ENCODE data around the gene SHKBP1. TPM values are rescaled to one million over a fixed set of nuclear protein-coding genes. Genes with fewer than 3 reads are reported as not detected.
A peak's percentile ranks its signal among the peaks of the same experiment; 100 is the strongest.

The SHKBP1 gene, protein sequence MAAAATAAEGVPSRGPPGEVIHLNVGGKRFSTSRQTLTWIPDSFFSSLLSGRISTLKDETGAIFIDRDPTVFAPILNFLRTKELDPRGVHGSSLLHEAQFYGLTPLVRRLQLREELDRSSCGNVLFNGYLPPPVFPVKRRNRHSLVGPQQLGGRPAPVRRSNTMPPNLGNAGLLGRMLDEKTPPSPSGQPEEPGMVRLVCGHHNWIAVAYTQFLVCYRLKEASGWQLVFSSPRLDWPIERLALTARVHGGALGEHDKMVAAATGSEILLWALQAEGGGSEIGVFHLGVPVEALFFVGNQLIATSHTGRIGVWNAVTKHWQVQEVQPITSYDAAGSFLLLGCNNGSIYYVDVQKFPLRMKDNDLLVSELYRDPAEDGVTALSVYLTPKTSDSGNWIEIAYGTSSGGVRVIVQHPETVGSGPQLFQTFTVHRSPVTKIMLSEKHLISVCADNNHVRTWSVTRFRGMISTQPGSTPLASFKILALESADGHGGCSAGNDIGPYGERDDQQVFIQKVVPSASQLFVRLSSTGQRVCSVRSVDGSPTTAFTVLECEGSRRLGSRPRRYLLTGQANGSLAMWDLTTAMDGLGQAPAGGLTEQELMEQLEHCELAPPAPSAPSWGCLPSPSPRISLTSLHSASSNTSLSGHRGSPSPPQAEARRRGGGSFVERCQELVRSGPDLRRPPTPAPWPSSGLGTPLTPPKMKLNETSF
- 53.3 and 63.6 TPM in 2 replicates for total RNA-seq
- polyA plus RNA-seq: 70.1 and 83.4 TPM in 2 replicates

DNA sequence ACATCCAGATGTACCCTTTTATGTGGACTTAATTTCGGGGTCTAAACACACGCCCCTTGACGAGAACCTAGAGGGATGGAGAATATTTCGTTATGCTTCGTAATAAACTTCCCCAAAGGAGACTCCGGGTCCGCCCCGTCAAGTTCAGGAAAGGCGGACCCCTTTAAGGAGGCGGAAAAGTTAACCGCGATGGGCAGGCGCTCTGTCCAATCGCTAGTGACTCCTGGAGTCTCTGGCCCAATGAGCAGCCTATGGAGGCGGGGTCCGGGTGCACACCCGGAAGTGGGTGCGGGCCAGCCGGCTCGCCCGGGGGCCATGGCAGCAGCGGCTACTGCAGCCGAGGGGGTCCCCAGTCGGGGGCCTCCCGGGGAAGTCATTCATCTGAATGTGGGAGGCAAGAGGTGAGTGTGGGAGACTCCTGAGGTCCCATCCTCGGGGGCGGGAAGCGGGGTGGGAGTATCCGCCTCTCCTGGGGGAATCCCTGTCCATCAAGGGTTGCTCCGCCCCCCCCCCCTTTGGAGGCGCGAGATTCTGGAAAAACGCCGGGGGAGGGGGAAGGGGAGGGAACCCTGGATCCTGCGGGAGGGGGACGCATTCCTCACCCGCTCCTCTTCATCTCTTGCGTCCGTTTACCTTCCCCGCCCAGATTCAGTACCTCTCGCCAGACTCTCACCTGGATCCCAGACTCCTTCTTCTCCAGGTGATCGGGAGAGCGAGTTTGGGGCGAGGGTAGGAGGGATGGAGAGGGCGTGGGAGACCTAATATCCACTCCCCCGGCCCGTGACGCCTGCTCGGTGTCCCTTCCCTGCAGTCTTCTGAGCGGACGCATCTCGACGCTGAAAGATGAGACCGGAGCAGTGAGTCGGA lies at the start of gene SHKBP1:
Gene SHKBP1, plus strand, starts transcription at position 289 of the 867 bp plus-strand sequence. Its CDS starts 27 bp downstream, at position 316.
- DNase-seq (ENCODE audit: low read depth in 1 of 2, low spot score in 1 of 2): peak; percentile 94 to 97
- peak within 1 kb of the TSS; percentile 90 for H3K4me3 ChIP-seq
- no peaks in the 10 kb centered on the region for H3K9me3 ChIP-seq (ENCODE audit: low read depth)
- no peaks in the 10 kb centered on the region for H3K4me1 ChIP-seq (ENCODE audit: low read depth)
- no peaks in the 10 kb centered on the region for H3K36me3 ChIP-seq
- TF ChIP-seq, protein P1, sequence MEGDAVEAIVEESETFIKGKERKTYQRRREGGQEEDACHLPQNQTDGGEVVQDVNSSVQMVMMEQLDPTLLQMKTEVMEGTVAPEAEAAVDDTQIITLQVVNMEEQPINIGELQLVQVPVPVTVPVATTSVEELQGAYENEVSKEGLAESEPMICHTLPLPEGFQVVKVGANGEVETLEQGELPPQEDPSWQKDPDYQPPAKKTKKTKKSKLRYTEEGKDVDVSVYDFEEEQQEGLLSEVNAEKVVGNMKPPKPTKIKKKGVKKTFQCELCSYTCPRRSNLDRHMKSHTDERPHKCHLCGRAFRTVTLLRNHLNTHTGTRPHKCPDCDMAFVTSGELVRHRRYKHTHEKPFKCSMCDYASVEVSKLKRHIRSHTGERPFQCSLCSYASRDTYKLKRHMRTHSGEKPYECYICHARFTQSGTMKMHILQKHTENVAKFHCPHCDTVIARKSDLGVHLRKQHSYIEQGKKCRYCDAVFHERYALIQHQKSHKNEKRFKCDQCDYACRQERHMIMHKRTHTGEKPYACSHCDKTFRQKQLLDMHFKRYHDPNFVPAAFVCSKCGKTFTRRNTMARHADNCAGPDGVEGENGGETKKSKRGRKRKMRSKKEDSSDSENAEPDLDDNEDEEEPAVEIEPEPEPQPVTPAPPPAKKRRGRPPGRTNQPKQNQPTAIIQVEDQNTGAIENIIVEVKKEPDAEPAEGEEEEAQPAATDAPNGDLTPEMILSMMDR (IDR thresholded peaks at IDR 0.05; ENCODE audit: low read depth, low read length): no peak
- H3K27me3 ChIP-seq: no peaks in the 10 kb centered on the region
- no peak within 1 kb of the TSS for H3K27ac ChIP-seq

DNA sequence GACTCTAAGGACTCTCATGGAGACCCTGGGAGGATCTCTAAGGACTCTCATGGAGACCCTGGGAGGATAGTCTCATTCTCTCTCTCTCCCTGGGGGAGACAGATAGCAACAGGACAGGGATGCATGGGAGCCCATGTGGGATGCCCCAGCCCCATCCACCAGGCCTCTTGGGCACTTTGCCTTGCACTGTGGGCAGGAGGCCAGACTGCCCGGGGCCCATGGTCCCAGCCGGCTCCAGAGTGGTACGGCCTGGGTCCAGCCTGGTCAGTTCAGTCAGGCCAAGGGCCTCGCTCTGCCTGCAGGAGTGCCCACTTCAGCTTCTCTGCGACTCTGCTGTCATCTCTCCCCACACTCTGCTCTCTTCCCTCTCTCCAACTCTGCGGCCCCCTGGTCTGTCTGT lies 48.6 kb upstream of the SHKBP1 start:
- TF ChIP-seq, protein P1 (IDR thresholded peaks at IDR 0.05; ENCODE audit: low read depth, low read length): no peak
- H3K27me3 ChIP-seq: peaks cover 2% of the 10 kb centered on the region
- H3K4me1 ChIP-seq (ENCODE audit: low read depth): no peaks in the 10 kb centered on the region
- no peak for DNase-seq (ENCODE audit: low read depth in 1 of 2, low spot score in 1 of 2)
- H3K36me3 ChIP-seq: no peaks in the 10 kb centered on the region
- no peak overlapping the region for H3K27ac ChIP-seq
- no peaks in the 10 kb centered on the region for H3K9me3 ChIP-seq (ENCODE audit: low read depth)
- no peak overlapping the region for H3K4me3 ChIP-seq

DNA sequence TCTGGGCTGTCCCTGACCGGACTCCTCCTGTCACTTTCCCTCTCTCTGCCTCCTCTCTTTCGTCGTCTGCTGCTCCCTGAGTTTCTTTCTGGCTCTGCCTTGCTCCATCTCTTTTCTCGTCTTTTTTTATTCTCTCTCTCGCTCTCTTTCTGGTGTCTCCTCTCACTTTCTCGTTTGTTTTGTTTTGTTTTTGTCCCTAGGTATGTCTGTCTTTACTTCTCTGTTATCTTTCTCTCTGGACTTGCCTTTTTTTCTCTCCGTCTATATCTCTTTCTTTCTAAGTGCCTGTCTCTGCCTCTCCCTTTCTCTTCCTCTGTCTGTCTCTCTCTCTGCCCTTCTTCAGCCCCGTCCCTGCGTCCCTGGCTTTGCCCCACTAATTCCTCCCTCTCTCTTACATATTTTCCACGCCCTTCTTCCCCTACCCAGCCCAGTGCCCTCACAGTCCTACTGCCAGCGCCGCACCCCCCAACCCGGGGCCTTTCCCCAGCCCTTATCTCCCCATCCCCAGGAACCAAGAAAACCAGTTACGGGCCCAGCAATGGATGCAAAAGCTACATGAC lies 48.1 kb upstream of the SHKBP1 start:
- H3K36me3 ChIP-seq: no peaks in the 10 kb centered on the region
- H3K4me1 ChIP-seq (ENCODE audit: low read depth): no peaks in the 10 kb centered on the region
- no peak for DNase-seq (ENCODE audit: low read depth in 1 of 2, low spot score in 1 of 2)
- H3K4me3 ChIP-seq: no peak overlapping the region
- H3K27me3 ChIP-seq: peaks cover 2% of the 10 kb centered on the region
- H3K9me3 ChIP-seq (ENCODE audit: low read depth): no peaks in the 10 kb centered on the region
- TF ChIP-seq, protein P1 (IDR thresholded peaks at IDR 0.05; ENCODE audit: low read depth, low read length): no peak
- H3K27ac ChIP-seq: no peak overlapping the region

DNA sequence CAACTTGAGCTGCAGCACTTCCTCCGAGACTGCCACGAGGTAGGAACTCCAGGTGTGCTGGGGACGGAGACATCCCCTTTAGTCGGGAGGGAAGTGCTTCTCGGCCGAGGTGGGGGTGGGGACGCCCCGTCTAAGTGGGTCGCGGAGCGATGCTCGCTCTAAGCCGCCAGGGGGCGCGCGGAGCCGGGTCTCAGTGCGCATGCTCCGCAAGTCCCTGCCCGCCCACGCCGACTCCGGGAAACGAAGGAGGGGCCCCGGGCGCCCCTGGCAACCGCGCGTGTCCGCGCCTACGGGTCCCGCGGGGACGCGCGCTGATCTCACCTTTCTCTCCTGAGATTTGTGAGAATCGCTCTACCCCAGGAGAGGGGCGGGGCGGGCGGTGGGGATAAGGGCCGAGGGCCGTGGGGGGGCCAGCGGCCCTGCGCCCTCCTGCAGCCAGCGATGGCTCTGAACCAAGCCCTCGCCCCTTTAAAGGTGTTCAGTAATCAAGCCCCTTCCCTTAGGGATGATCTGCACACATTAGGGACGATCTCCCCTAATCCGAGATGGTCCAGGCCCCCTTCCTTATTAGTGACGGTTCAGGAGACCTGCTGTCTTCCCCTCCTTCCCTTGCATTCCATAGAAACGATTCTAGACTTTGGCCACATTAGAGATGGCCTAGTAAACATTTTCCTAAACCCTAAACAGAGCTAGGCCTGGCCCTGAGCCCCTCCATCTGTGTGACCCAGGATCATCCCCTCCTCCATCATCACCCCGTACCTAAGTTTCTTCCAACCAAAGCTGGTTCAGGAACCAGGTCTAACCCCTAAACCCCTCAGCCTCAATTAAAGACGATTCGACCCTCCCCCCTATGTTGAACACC lies 47.3 kb upstream of the SHKBP1 start:
- peak; percentile 82 to 86 for DNase-seq (ENCODE audit: low read depth in 1 of 2, low spot score in 1 of 2)
- TF ChIP-seq, protein P1 (IDR thresholded peaks at IDR 0.05; ENCODE audit: low read depth, low read length): peak; percentile 93
- H3K9me3 ChIP-seq (ENCODE audit: low read depth): no peaks in the 10 kb centered on the region
- H3K27me3 ChIP-seq: peaks cover 2% of the 10 kb centered on the region
- H3K4me1 ChIP-seq (ENCODE audit: low read depth): no peaks in the 10 kb centered on the region
- peak overlapping the region; percentile 24 for H3K4me3 ChIP-seq
- H3K36me3 ChIP-seq: no peaks in the 10 kb centered on the region
- no peak overlapping the region for H3K27ac ChIP-seq

All from cardiac muscle cell (in vitro differentiated cells and primary cell).